GM06990 (cell line): ENCODE data around the gene MRTO4.
"Not testable (repeated sequence)": the region's sequence is repeated elsewhere in the genome, so short reads cannot be mapped to it uniquely, and the experiment has no call there.

Experiments
- DNase-seq: peaks from one replicate; pipeline ENCODE4 v3.0.0-alpha.2; 2011; ENCODE audit not compliant: insufficient read length; ENCODE audit errors: extremely low read depth
- H3K27me3 ChIP-seq: replicated peaks from 2 replicates; pipeline ENCODE4 v1.6.0; 2011; ENCODE audit warnings: low read length; ENCODE audit not compliant: control insufficient read depth, insufficient read depth
- H3K36me3 ChIP-seq: 2 replicates; pipeline ENCODE4 v1.5.1; 2011; ENCODE audit warnings: low read length; ENCODE audit not compliant: control insufficient read depth, insufficient read depth
- H3K4me3 ChIP-seq: replicated peaks from 2 replicates; pipeline ENCODE4 v1.5.1; 2011; ENCODE audit warnings: low read depth, mild to moderate bottlenecking, control low read depth, low read length
- CTCF ChIP-seq: IDR thresholded peaks from 2 replicates; pipeline ENCODE4 v1.5.1; 2011; ENCODE audit warnings: low read length, control low read depth, mild to moderate bottlenecking, inconsistent platforms; ENCODE audit not compliant: insufficient read depth, poor library complexity, severe bottlenecking

The MRTO4 gene

GRCh38 chr1:19254416-19254815, 2.8 kb downstream of the MRTO4 start:
- no peak overlapping the region for H3K4me3 ChIP-seq
- DNase-seq = no peak
- no peaks in the 10 kb centered on the region for H3K27me3 ChIP-seq
- H3K36me3 ChIP-seq = peaks cover 34% of the 10 kb centered on the region
- TF ChIP-seq CTCF = no peak

GRCh38 chr1:19255288-19255687, 3.7 kb downstream of the MRTO4 start:
- no peak for DNase-seq
- no peak overlapping the region for H3K4me3 ChIP-seq
- peaks cover 41% of the 10 kb centered on the region for H3K36me3 ChIP-seq
- TF ChIP-seq CTCF = no peak
- no peaks in the 10 kb centered on the region for H3K27me3 ChIP-seq

- not testable (repeated sequence) for H3K27me3 ChIP-seq, DNase-seq, H3K4me3 ChIP-seq
- peaks cover 47% of the 10 kb centered on the region for H3K36me3 ChIP-seq
Observed at GRCh38 chr1:19256301-19256700, 4.7 kb downstream of the MRTO4 start.

- no peak for TF ChIP-seq CTCF
- Histone ChIP-seq H3K4me3 (no peak overlapping the region), H3K36me3 (peaks cover 47% of the 10 kb centered on the region), H3K27me3 (no peaks in the 10 kb centered on the region)
- DNase-seq = no peak
Observed at GRCh38 chr1:19257178-19257914, 5.7 kb downstream of the MRTO4 start.

- no peak for DNase-seq
- no peaks in the 10 kb centered on the region for H3K27me3 ChIP-seq
- peaks cover 47% of the 10 kb centered on the region for H3K36me3 ChIP-seq
- no peak for TF ChIP-seq CTCF
- H3K4me3 ChIP-seq = no peak overlapping the region
Observed at GRCh38 chr1:19258353-19258752, 6.7 kb downstream of the MRTO4 start.

GRCh38 chr1:19260211-19261138, 8.9 kb downstream of the MRTO4 start:
- TF ChIP-seq CTCF = no peak
- no peak for DNase-seq
- Histone ChIP-seq H3K4me3 (no peak overlapping the region), H3K36me3 (peaks cover 42% of the 10 kb centered on the region), H3K27me3 (no peaks in the 10 kb centered on the region)
